HEK293T (cell line): ENCODE results near the gene RPL38.

Source experiments
- CTCF ChIA-PET: fragments of 350-600 bp; formaldehyde crosslinking; extraction: SDS; loops from one replicate; lab custom pipeline; 2021; ENCODE audit warnings: antibody characterized with exemption, inconsistent platforms; lab: Yijun Ruan, JAX
- POLR2A ChIA-PET: fragments of 350-600 bp; formaldehyde crosslinking; extraction: SDS; loops from one replicate; lab custom pipeline; 2020; ENCODE audit warnings: antibody characterized with exemption, inconsistent platforms; lab: Yijun Ruan, JAX
- DNase-seq: peaks from one replicate; pipeline ENCODE4 v3.0.0; 2012; ENCODE audit warnings: mixed read lengths; ENCODE audit errors: extremely low spot score
- ARNT ChIP-seq: fragments of 450-650 bp; IDR thresholded peaks from 2 replicates; pipeline ENCODE4 v1.6.1; 2017; ENCODE audit warnings: mild to moderate bottlenecking
- BHLHE40 ChIP-seq: fragments of 450-650 bp; IDR thresholded peaks from 2 replicates; pipeline ENCODE4 v1.6.1; 2016; ENCODE audit warnings: mild to moderate bottlenecking, moderate library complexity, borderline replicate concordance
- CTBP1 ChIP-seq: fragments of 450-650 bp; IDR thresholded peaks from 2 replicates; pipeline ENCODE4 v1.6.1; 2016; ENCODE audit warnings: borderline replicate concordance
- ELF4 ChIP-seq: fragments of 450-650 bp; IDR thresholded peaks from 2 replicates; pipeline ENCODE4 v1.6.1; 2017; ENCODE audit warnings: antibody characterized with exemption
- FOXA1 ChIP-seq: fragments of 450-650 bp; IDR thresholded peaks from 2 replicates; pipeline ENCODE4 v1.6.1; 2016; ENCODE audit warnings: mild to moderate bottlenecking
- FOXK2 ChIP-seq: fragments of 450-650 bp; IDR thresholded peaks from 2 replicates; pipeline ENCODE4 v1.6.1; 2016; ENCODE audit warnings: mild to moderate bottlenecking
- FOXM1 ChIP-seq: fragments of 450-650 bp; IDR thresholded peaks from 2 replicates; pipeline ENCODE4 v1.6.1; 2017; ENCODE audit warnings: mild to moderate bottlenecking, borderline replicate concordance
- HDGF ChIP-seq: fragments of 450-650 bp; IDR thresholded peaks from 2 replicates; pipeline ENCODE4 v1.6.1; 2017; ENCODE audit warnings: antibody characterized with exemption, borderline replicate concordance
- L3MBTL2 ChIP-seq: fragments of 450-650 bp; conservative IDR thresholded peaks from 2 replicates; pipeline ENCODE4 v1.6.1; 2016; ENCODE audit warnings: mild to moderate bottlenecking
- LEF1 ChIP-seq: fragments of 450-650 bp; IDR thresholded peaks from 2 replicates; pipeline ENCODE4 v1.6.1; 2017; ENCODE audit warnings: mild to moderate bottlenecking, borderline replicate concordance
- NFRKB ChIP-seq: fragments of 450-650 bp; IDR thresholded peaks from 2 replicates; pipeline ENCODE4 v1.6.1; 2016; ENCODE audit warnings: mild to moderate bottlenecking, moderate library complexity
- PKNOX1 ChIP-seq: fragments of 450-650 bp; IDR thresholded peaks from 2 replicates; pipeline ENCODE4 v1.6.1; 2016
- SP1 ChIP-seq: fragments of 450-650 bp; IDR thresholded peaks from 2 replicates; pipeline ENCODE4 v1.6.1; 2017
- SUZ12 ChIP-seq: fragments of 450-650 bp; IDR thresholded peaks from 2 replicates; pipeline ENCODE4 v1.6.1; 2016; ENCODE audit warnings: mild to moderate bottlenecking
- TARDBP ChIP-seq: fragments of 450-650 bp; IDR thresholded peaks from 2 replicates; pipeline ENCODE4 v1.6.1; 2016
- ZNF384 ChIP-seq: fragments of 450-650 bp; IDR thresholded peaks from 2 replicates; pipeline ENCODE4 v1.6.1; 2016

The RPL38 gene

DNA sequence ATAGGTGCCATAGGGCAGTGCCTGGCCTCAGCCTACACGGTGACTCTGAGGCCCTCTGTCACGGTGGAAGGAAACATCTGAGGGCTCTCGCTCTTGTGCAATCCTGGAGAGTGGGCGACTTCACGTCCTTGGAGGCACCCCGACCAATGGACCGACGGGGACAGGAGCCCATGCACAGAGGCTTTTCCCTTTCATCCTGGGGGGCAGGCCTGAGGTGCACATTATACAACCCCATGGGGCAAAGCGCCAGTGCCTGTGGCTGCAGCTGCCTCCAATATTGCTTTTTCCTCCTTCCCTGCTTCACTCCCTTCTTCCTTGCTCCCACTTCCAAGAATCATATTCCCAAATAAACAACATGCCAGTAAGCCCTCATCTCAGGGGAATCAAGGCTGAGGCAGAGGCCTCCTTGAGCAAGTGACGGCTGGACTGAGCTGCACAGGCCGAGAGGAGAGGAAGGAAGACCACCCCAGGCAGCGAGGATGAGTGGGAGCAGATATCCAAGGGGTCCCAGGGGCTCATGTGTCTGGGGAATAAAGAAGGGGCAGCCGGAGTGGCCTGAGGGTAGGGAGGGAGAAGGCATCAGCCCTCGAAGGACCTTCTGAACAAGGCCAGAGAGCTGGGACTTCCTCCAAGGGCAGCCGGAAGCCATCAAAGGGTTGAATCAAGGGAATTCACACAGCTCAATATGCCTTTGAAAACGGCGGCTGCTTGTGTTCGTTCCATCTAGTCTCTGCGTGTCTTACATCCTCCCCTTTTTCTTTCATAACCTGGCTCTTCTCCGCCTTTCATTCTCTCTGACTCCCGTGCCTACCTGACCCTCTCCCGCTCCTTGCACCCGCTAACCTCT lies 42.6 kb upstream of the RPL38 start:
- DNase-seq, result no peak
- TF ChIP-seq NFRKB (no peak), FOXA1 (no peak), TARDBP (no peak), FOXM1 (no peak), BHLHE40 (no peak), SUZ12 (no peak), LEF1 (no peak), ZNF384 (no peak), L3MBTL2 (no peak), PKNOX1 (no peak), CTBP1 (no peak), HDGF (no peak), ELF4 (no peak), SP1 (no peak)
- ChIA-PET POLR2A (interaction anchor here (0.6 kb wide), 1 partner anchor 1138 kb away, joined by 3 read pairs; no protein-coding TSS in a partner anchor), CTCF (no interaction called here)

DNA sequence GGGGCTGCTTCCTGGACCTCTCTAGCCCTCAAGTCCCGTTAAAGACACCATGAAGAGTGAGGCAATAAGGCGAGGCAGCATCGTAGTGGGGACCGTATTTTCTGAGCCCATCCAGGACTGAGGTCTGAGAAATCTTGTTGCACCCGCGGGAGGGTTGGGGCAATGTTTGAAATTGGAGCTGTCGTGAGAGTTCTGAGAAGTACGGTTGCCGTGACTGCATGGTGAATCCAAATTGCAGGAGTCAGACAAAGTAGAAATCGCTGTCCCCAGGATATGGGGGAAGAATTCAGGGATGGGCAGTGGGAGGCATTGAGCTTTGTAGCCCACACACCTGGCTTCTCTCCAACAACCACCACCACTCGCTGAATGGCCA lies 42.0 kb upstream of the RPL38 start:
- POLR2A ChIA-PET, result no interaction called here
- no peak for DNase-seq
- no peak for TF ChIP-seq LEF1
- no peak for TF ChIP-seq PKNOX1
- no peak for TF ChIP-seq CTBP1
- no peak for TF ChIP-seq BHLHE40
- TF ChIP-seq ZNF384, result no peak
- no peak for TF ChIP-seq TARDBP
- no peak for TF ChIP-seq NFRKB
- TF ChIP-seq SP1, result no peak
- CTCF ChIA-PET, result no interaction called here

DNA sequence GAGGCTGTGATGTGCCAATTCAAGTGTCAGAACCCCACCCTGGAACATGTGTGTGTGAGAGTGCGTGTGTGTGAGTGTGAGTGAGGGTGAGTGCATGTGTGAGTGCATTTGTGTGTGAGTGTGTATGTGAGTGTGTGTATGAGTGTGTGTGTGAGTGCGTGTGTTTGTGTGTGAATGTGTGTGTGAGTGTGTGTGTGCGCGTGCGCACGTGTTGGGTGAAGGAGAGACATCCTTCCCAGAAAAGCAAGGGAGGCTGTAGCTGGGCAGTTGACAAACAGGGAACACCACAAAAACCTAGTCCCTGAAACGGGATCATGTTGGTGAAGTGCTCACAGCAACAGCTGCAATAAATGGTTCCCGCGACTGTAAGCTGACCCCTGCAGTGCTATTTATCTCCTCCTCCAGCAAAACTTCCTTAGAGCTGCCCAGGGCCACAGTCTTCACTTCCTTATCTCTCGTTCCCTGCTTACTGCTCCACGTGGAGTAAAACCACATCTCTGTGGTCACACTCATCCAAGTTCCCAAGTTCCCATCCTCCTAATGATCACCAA lies 40.1 kb upstream of the RPL38 start:
- DNase-seq, result no peak
- TF ChIP-seq ELF4 (no peak), FOXA1 (no peak), NFRKB (no peak), HDGF (no peak), FOXM1 (no peak), CTBP1 (no peak), SUZ12 (no peak), L3MBTL2 (no peak), LEF1 (no peak), ZNF384 (no peak), PKNOX1 (no peak), SP1 (no peak), BHLHE40 (no peak), FOXK2 (no peak), TARDBP (no peak), ARNT (no peak)
- POLR2A ChIA-PET, result no interaction called here
- CTCF ChIA-PET, result no interaction called here

DNA sequence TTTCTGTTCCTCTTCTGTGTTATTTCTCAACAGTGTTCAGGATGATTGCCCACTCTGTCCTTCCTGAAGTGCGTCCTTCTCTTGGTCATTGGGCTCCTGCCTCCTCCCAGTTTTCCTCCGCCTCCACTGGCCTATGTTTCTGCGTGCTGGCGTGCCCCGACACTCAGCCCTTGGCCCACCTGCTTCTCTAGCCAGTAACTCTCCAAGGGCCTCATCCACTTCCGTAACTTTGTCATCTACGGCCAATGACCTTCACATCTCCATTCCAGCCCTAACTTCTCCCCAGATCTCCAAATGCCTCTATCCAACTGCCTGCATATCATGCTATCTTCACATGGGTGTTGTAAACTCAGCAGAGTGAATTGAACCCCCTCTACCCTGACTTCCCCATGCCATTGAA lies 39.6 kb upstream of the RPL38 start:
- POLR2A ChIA-PET, result no interaction called here
- DNase-seq, result no peak
- CTCF ChIA-PET, result no interaction called here
- TF ChIP-seq CTBP1, result no peak
- TF ChIP-seq L3MBTL2, result no peak
- TF ChIP-seq ZNF384, result no peak
- TF ChIP-seq BHLHE40, result no peak
- no peak for TF ChIP-seq FOXK2
- TF ChIP-seq PKNOX1, result no peak
- TF ChIP-seq SP1, result no peak
- TF ChIP-seq FOXM1, result no peak
- no peak for TF ChIP-seq ELF4
- TF ChIP-seq ARNT, result no peak
- TF ChIP-seq LEF1, result no peak
- TF ChIP-seq SUZ12, result no peak
- TF ChIP-seq NFRKB, result no peak
- no peak for TF ChIP-seq TARDBP
- no peak for TF ChIP-seq FOXA1

- TF ChIP-seq NFRKB (no peak), SP1 (no peak), ARNT (no peak), SUZ12 (no peak), TARDBP (no peak), FOXK2 (no peak), HDGF (no peak), ELF4 (no peak), L3MBTL2 (no peak), FOXM1 (no peak), LEF1 (no peak), PKNOX1 (no peak), ZNF384 (no peak), CTBP1 (no peak), FOXA1 (no peak), BHLHE40 (no peak)
- no peak for DNase-seq
- CTCF ChIA-PET, result interaction anchor here (0.8 kb wide), 1 partner anchor 75 kb away, joined by 3 read pairs; no protein-coding TSS in a partner anchor
- POLR2A ChIA-PET, result no interaction called here
These were observed 38.9 kb upstream of the RPL38 start for GRCh38 chr17:74164446-74165045.
